Spleen (tissue), 7 donors: ENCODE measurements around the gene ZNF253.

Experiments
- CTCF ChIP-seq, 11 experiments: fragments of 200-600 bp in 7 of 11; fragments of 450-650 bp in 4 of 11; sonication (generic) in 4 of 11; IDR thresholded peaks in 8 of 11; conservative IDR thresholded peaks in 3 of 11; 1 replicate in 7 of 11; 2 replicates in 4 of 11; pipeline versions ENCODE4 v1.4.0 to v1.8.0; 2016 to 2021; ENCODE audit warnings: antibody characterized with exemption in 11 of 11, inconsistent platforms in 4 of 11, mild to moderate bottlenecking in 1 of 11
- POLR2A ChIP-seq, 3 donors: fragments of 450-650 bp; IDR thresholded peaks; one replicate each; pipeline ENCODE4 v1.5.1; 2017; ENCODE audit warnings: antibody characterized with exemption in 3 of 3, mild to moderate bottlenecking in 1 of 3
- donor health status: DM: no; HTN: no; CAD: no; lungs with moderate emphysema.
- donor health status: DM: no; HTN: no; CAD: no.
- donor health status: DM: no; HTN: no; CAD: no.

- TF ChIP-seq POLR2A (IDR thresholded peaks at IDR 0.05) (no peak), CTCF (IDR thresholded peaks at IDR 0.05 in 8 of 11, conservative IDR thresholded peaks at IDR 0.05 in 3 of 11) (no peak)
These were observed 7.7 kb downstream of the ZNF253 start for GRCh38 chr19:19873381-19873780.
